ENCODE data around the gene ZNF862. TPM values are rescaled to one million over a fixed set of nuclear protein-coding genes. Genes with fewer than 3 reads are reported as not detected.

The ZNF862 gene
- total and polyA plus RNA-seq, 2 of the 13 experiments (the other 11 are each of a cell fraction or from before 2014, with no cell fraction given) = 0.89 to 2.0 TPM

DNA sequence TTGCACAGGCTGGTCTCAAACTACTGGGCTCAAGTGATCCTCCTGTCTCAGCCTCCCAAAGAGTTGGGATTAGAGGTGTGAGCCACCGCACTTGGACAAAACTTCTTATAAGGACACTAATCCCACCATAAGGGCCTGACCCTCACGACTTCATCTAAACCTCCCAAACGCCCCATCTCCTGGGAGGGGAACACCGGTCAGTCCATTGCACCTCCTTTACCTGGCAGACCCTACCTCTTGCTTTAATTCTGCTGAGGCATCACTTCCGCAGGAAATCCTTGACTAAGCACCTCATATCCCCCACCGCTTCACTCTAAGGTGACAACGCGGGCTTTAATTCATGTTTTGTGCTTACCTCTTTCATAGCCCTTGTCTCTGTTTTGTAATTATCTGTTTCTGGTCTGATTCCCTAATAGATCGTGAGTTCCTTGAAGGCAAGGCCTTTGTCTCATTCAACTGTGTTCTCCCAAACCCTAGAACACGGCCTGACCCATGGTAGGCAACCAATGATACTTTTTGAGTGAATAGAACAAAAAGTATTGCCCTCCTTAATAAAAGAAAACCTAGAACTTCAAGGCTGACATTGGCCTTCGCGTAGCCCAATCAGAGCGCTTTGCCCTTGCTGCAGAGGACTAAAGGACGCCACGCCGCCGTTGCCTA lies 481 bp upstream of the ZNF862 start:
- Histone ChIP-seq H3K36me3 (replicated peaks in 1 of 2; ENCODE audit: control insufficient read depth in 1 of 2, insufficient read depth in 2 of 2, low read length in 2 of 2) (no peaks in the 10 kb centered on the region), H3K9ac (ENCODE audit: insufficient read depth, low read depth, low read length) (no peak overlapping the region), H3K4me2 (ENCODE audit: low read depth, low read length) (no peak overlapping the region), H3K4me1 (ENCODE audit: insufficient read depth, low read length) (peaks cover 15% of the 10 kb centered on the region), H3K79me2 (ENCODE audit: insufficient read depth, low read length) (peaks cover 2% of the 10 kb centered on the region), H3K9me3 (ENCODE audit: low read length) (no peaks in the 10 kb centered on the region), H3K27ac (ENCODE audit: extremely low read length, insufficient read depth, low read length) (no peak overlapping the region), H3K27me3 (ENCODE audit: control insufficient read depth in 1 of 2, insufficient read depth in 2 of 2, low read length in 2 of 2) (no peaks in the 10 kb centered on the region), H4K20me1 (ENCODE audit: insufficient read depth, low read length) (no peaks in the 10 kb centered on the region), H2AFZ (ENCODE audit: low read length) (no peak overlapping the region), H3K4me3 (replicated peaks in 1 of 3; ENCODE audit: insufficient read depth in 1 of 3, low read depth in 2 of 3, low read length in 3 of 3) (no peak overlapping the region)
- in situ Hi-C loops (cut with HindIII; ENCODE audit: extremely low pct_ligation_motif_present, low pct_unique_long_range_greater_than_20kb) (no loop called here), intact Hi-C loops (cut with micrococcal nuclease; ENCODE audit: unreplicated experiment) (loop anchor here (2.0 kb wide), 1 partner anchor 35 kb away; the partner anchor contains the start of gene ATP6V0E2)
- POLR2A ChIA-PET = interaction anchor here (0.7 to 1.6 kb wide), 7 partner anchors 9 to 569 kb away, joined by 3 to 9 read pairs (median 3); no protein-coding TSS in a partner anchor
- 32% methylated on average over 13 of the region's 17 CpGs for WGBS (ENCODE audit: low lambda C conversion rate)
- DNase-seq (ENCODE audit: low spot score) (no peak), FAIRE-seq (no peak), ATAC-seq (no peak)
- CTCF ChIA-PET (ENCODE audit: low intra/inter-chr PET ratio, low total read pairs) = no interaction called here
- BruUV-seq (replicated peaks) = no TSS peak
- TF ChIP-seq ZNF276 (CRISPR knock-in tag; IDR thresholded peaks at IDR 0.05; ENCODE audit: low read depth) = no peak
- 0 out of 2 replicates have a peak, but pooled peaks have one; percentile 15 for TF ChIP-seq ZFP82 (CRISPR knock-in tag; IDR thresholded peaks at IDR 0.05; ENCODE audit: borderline replicate concordance)
- TF ChIP-seq PAF1 (CRISPR knock-in tag; IDR thresholded peaks at IDR 0.05) = no peak
- TF ChIP-seq MEF2D (CRISPR knock-in tag; IDR thresholded peaks at IDR 0.05) = 0 out of 2 replicates have a peak, but pooled peaks have one; percentile 9
- no peak for TF ChIP-seq CCDC6 (CRISPR knock-in tag; IDR thresholded peaks at IDR 0.05)
- TF ChIP-seq, protein P1, sequence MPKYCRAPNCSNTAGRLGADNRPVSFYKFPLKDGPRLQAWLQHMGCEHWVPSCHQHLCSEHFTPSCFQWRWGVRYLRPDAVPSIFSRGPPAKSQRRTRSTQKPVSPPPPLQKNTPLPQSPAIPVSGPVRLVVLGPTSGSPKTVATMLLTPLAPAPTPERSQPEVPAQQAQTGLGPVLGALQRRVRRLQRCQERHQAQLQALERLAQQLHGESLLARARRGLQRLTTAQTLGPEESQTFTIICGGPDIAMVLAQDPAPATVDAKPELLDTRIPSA (CRISPR knock-in tag; IDR thresholded peaks at IDR 0.05; ENCODE audit: borderline replicate concordance) = no peak
- no peak for TF ChIP-seq SOX6 (IDR thresholded peaks at IDR 0.05)
- no peak for TF ChIP-seq SOX6 (CRISPR knock-in tag; IDR thresholded peaks at IDR 0.05)
- peak; percentile 76; the same call in 1 of the 2 replicates for TF ChIP-seq SIN3A (IDR thresholded peaks at IDR 0.05; ENCODE audit: borderline replicate concordance, low read depth, low read length)
- TF ChIP-seq GZF1 (CRISPR knock-in tag; IDR thresholded peaks at IDR 0.05) = 0 out of 2 replicates have a peak, but pooled peaks have one; percentile 14
- peak; percentile 90; the same call in 1 of the 2 replicates for TF ChIP-seq RFX3 (CRISPR knock-in tag; IDR thresholded peaks at IDR 0.05)
- TF ChIP-seq, protein P2, sequence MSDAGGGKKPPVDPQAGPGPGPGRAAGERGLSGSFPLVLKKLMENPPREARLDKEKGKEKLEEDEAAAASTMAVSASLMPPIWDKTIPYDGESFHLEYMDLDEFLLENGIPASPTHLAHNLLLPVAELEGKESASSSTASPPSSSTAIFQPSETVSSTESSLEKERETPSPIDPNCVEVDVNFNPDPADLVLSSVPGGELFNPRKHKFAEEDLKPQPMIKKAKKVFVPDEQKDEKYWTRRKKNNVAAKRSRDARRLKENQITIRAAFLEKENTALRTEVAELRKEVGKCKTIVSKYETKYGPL (CRISPR knock-in tag; IDR thresholded peaks at IDR 0.05) = no peak
- peak; percentile 70 for TF ChIP-seq MAFK (conservative IDR thresholded peaks at IDR 0.05 in 1 of 2, IDR thresholded peaks at IDR 0.05 in 1 of 2; ENCODE audit: low read length in 2 of 2)
- TF ChIP-seq MAFF (IDR thresholded peaks at IDR 0.05; ENCODE audit: low read depth, low read length) = peak; percentile 53; the same call in 1 of the 2 replicates
- no peak for TF ChIP-seq RFX1 (IDR thresholded peaks at IDR 0.05)
- no peak for TF ChIP-seq ASH2L (IDR thresholded peaks at IDR 0.05; ENCODE audit: insufficient read length, low read depth, low read length)
- no peak for TF ChIP-seq PAWR (CRISPR knock-in tag; IDR thresholded peaks at IDR 0.05; ENCODE audit: borderline replicate concordance)
- TF ChIP-seq ZFAT (CRISPR knock-in tag; conservative IDR thresholded peaks at IDR 0.05) = 0 out of 2 replicates have a peak, but pooled peaks have one; percentile 13
- peak; percentile 3 for TF ChIP-seq SRSF1 (optimal IDR thresholded peaks at IDR 0.05; ENCODE audit: low read depth, low read length)
- peak; percentile 83; the same call in 1 of the 2 replicates for TF ChIP-seq NFYB (CRISPR knock-in tag; IDR thresholded peaks at IDR 0.05)
- TF ChIP-seq ZNF550 (CRISPR knock-in tag; IDR thresholded peaks at IDR 0.05; ENCODE audit: borderline replicate concordance) = no peak
